HG03354 (cell line): ENCODE data around the gene SFXN5.

Experiments used
- ATAC-seq: cut with Tn5 transposase; IDR thresholded peaks from one replicate; pipeline ENCODE4 v1.9.1; 2021; ENCODE audit warnings: mild to moderate bottlenecking; ENCODE audit not compliant: unreplicated experiment, poor library complexity, severe bottlenecking

SFXN5 gene

DNA sequence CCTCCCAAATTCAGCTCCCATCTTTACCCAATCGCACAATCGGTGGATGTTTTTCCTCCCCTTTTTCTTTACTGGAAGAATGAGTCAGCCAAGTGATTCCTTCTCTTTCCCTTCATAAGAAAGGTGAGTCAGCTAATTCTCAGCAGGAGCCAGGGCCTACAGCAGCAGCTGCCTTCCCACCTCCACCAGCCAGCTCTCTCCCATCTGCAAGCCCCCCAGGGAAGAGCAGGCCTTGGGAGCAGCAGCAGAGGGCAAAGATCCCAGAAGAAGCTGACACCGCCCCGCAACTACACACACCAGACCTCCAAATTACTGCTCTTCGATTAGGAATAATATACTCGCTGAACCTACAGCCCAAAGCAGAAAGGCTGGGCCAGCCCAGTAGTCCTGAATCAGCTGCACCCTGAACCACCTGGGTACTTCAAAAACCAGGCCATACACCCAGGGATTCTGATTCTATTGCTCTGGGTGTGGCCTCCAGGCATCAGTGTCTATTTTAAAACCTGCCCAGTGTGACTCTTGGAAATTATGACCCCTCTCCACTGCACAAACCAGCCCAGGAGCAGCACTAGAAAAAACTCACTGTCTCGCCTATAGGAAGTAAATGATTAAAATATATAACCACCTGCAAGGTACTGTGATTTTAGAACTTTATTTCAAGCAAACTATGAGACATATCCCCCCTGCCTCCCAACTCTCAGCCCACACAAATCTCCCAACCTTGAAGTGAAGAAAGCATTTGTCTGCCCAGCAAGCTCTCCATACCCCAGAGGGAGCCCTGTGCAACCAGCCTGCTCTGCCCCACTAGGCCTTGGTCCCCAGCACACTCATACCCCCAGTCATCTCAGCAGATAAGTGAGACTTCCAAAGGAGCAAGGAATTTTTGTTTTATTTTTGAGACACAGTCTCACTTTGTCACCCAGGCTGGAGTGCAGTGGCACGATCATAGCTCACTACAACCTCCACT is 7.3 kb downstream of the SFXN5 start:
- ATAC-seq, result no peak

DNA sequence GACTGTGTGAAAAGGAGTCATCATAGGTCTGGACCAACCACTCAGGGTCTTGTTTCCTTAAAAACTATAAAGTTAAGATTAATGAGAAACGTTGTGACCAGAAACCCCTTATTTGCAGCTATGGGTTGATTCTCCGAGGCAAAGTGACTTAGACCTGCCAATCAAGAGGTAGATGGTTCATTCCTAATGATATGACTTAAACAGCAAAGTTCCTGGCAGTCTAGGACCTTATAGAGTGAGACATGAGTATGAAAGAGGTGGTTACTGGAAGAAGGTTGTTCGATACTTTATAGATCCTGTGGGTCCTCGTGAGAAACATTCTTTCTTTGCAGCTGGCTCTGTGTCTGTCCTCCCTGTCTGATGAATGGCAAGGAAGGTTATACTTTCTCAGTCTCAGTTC is 8.0 kb downstream of the SFXN5 start:
- ATAC-seq, result no peak

DNA sequence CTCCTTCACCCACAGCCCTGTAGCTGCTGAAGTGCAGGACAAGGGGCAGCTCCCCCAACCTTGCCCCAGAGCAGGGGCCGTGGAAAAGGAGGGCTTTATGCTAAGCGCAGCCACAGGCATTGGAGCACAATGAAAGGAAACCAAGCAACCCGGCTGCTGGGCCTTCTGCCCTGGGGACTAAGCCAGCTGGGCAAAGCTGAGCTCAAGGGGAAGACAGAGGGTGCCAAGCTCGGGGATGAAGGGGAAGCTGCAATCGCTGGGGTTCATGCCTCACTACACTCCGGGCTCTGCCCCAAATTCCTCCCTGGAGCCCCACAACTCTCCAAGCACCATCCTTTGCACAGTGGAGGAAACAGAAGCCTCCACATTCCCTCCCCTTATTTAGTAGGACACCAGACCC is 12.4 kb downstream of the SFXN5 start:
- ATAC-seq, result no peak

DNA sequence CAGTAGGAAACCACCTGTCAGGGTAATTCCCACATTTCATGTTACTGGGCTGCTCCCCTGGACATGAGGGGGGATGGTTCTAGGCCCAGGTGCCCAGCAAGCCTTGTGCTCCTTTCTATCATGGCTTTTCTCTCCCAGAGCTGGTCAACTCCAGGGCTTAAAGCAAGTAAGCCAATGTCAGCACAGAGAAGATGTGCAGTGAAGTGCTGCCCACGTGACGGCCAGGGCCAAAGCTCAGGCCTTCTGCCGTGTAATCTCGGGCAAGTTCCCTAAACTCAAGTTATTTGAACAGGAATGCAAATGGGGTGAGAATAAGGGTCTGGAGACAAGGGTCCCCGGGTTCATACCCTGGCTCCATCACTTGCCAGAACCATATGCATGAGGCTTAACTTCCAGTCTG is 16.5 kb downstream of the SFXN5 start:
- ATAC-seq, result no peak

DNA sequence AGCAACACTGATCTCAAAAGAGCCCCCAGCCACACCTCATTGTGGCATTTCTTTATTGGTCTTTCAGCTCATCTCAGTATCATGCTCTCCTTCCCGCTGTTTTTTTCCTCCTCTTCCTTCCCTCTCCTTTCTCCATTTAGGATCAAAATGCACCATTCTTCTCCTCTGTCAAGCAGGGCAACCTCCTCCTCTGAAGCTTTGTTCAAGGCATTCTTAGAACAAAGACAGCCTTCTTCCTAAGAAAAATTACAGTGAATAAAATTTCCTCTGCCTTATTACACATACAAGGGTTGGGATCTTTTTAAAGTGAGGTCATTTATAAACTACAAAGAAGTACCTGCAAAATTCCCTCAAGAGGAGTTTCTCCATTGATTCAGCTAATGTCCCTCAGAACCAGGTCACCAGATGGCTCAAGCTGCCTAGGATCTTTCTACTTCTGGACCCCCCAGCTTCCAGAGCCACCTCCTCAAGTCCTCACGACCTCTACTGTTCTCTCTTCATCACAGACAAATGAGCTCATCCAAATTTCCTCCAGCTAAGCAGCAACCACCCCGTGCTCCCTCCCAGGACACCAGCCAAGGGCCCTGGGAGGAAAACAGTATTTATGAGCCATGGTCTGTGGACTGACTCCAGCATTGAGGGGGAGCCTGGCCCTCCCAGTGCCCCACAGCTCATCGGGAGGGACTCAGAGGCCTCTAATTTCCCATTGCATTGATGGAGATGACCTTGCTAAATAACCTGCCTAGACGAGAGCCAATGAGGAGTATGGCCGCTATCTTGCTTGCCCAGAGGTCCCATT is 18.0 kb downstream of the SFXN5 start:
- no peak for ATAC-seq

DNA sequence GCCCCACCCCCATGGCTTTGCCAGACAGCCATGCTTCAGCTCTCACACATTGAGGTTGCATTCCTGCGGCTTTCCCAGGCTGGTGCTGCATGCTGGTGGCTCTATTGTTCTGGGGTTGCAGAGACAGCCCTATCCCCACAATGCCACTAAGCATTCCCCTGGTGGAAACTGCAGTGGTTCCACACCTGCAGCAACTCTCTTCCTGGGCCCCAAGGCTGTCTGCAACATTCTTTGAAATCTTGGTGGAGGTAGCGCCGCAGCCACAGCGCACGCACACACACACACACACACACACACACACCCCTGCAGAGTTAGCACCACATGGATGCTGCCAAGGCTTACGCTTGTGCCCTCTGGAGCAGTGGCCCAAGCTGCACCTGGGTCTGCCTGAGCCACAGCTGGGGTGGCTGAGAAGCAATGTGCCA is 21.4 kb downstream of the SFXN5 start:
- ATAC-seq, result no peak

DNA sequence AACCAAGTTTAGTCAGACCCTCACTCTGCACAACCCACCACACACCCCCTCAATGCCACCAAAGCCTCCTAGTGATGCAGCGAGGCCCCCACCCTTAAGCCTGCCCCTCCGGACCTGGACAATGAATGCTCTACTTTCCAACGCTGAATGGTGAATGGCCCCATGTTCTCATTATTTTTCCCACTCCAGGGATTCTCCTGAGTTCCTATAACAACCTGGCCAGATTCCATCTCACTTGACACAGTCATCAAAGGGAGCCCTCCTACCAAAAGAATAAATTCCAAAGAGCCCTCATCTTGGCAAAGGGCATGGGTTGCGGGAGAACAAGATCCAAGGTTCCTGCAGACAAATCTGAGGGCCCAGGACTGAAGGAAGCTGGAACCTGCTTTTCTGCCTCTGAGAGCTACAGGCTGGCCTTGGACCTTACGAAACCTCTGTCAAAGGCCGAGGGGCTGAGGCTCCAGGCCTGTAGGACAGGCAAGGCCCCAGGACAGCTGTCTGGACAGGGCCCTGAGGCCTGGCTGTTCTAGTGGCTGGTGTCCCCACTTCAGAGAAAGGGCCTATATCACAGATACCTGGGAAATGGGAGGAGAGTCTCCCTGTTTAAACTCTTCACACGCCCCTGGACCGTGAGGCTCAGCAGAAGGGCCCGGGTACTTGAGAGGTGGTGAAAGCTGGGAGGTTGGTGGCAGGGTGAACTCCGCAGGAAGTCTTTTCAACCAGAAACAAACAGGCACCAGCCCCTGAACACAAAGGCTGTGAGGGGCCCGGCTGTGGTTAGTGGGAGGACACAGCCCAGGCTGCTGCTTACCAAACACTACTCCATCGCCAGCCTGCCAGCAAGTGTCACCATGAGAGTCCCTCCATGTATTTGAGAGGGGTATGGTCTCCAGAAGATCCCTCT is 27.3 kb downstream of the SFXN5 start:
- no peak for ATAC-seq

DNA sequence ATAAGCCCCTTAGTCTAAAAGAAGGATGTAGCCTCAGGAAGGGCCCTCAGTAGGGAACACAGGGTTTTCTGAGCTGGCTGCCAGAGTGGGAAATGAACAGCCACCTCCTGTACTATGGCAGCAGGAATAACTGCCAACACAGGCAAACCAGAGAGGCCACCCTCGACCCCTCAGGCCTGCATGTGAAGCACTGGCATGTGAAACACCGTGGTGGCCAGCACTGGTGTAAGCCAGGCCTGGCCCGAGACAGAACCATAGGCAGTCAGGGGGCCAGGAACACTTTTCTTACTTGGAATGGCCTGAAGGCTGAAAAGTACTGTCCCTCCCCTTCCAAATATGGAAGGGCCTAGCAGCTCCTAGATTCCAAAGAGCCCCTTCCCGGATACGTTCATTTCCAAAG is 28.2 kb downstream of the SFXN5 start:
- ATAC-seq, result no peak

DNA sequence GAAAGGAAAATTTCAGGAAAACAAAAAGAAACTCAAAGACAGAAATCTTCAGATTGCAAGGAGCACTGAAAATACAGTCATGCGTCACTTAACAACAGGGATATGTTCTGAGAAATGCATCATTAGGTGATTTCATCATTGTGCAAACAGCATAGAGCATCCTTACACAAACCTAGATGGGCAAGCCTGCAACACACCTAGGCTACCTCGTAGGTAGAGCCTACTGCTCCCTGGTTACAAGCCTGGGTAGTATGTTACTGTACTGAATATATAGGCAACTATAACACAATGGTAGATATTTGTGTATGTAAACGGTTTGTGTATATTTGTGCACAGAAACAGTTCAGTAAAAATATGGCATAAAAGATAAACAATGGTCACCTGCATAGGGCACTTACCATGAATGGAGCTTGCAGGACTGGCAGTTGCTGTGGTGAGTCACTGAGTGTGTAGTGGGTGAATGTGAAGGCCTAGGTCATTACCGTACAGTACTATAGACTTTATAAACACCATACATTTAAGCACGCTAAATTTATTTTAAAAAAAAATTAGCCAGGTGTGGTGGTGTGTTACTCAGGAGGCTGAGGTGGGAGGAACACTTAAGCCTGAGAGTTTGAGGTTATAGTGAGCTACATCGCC is 33.4 kb downstream of the SFXN5 start:
- no peak for ATAC-seq

DNA sequence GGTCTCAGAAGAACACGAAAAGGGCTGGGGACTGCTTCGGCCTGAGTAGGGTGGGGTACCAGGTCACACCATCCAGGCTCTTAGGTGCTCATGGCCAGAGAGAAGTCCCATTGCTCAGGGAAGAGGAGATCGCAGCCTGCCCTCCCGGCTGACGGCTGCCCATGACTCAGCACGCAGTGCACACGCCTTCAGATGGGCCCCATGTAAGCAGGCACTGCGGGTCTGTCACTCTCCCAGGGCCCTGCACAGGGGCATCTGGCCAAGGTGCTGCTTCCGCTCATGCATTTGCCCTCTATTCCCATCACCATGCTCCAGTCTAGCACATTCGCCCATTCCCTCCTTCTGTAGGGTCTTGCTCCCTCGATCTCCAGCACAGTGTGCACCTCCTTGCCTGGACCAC is 34.7 kb downstream of the SFXN5 start:
- no peak for ATAC-seq

DNA sequence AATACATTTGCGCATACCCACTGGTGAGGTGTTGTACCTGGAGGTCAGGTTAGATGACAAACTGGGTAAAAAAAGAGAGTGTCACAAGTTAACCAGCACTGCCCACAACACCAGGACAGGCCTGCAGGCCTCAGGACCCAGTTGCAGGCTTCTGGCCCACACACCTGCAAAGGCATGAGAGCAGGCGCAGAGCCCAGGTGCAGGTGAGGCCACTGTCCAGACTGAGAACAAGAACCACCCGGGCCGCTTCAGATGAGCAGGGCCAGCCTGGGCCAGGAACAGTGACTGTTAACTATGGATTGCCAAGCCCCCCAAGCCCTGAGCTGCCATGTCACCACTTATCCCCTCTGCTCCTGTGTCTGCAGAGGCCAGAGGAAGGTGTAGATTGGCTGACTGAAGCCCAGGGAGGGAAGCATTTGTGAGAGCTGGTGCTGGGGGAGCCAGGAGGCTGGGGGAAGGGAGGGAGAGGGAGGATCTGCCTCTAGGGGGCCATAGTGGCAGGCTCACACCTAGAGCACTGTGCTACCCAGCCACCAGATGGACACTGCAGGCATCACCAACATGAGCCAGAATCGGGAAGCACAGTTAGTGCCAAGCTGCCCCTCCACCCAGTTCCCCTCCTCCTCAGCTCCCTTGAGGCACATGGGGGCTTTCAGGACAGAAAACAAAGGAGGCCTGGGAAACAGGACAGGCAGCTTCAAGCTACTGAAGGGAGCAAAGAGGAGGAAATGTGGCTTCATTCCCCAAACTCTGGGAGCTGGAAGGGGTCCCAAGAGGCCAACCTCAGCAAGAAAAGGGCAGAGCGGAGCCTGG is 35.4 kb downstream of the SFXN5 start:
- no peak for ATAC-seq

DNA sequence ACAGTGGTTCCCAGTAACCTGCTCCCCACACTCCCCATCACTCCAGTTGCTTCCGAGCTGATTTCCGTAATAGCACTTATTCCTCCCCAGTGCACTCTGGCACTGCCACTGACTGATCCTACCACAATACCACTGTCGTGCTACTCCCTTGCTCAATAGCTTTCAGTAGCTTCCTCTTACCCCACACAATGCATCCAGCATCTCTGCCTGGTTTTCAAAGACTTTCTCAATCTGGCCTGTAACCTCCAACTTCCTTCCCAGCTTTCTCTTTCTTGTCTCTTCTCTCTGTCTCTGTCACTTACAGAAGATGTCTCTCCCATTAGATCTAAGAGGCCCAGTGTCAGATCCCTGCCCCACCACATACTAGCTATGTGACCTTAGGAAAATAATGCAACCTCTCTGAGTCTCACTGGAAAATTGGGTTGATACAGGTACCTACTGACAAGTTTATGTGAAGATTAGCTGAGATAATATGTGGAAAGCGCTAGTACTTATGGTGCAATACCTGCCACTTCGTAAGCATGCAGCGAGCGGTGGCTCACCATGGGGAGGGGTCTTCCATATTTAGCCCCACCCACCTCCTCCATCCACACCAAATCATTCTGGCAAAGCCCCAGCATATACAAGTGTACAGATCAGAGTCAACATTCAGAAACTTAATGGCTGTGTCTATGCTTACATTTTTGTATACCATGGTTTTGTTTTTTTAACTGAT is 36.7 kb downstream of the SFXN5 start:
- no peak for ATAC-seq

DNA sequence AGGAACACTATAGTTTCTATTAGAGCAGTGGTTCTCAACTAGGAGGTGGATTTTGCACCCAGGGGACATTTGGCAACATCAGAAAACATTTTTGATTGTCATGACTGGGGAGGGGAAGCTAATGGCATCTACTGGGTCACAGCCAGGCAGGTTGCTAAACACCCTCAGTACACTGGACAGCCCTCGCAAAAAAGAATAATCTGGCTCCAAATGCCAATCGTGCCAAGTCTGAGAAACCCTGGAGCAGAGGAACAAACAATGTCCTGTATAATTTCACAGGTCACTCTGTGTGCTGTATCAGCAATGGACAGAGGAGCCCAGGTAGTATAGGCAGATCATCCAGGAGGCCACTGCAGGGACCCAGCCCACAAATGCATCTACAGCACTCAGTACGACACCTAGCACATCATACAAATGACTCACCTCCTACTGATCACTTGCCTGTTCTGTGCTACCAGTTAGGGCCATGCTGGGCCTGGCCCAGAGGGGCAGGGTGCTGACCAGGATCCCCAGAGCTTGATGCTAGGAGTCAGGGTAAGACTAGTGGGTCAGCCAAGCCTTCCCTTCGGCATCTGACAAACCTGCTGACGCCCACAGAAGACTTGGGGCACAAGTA is 37.6 kb downstream of the SFXN5 start:
- ATAC-seq, result no peak

DNA sequence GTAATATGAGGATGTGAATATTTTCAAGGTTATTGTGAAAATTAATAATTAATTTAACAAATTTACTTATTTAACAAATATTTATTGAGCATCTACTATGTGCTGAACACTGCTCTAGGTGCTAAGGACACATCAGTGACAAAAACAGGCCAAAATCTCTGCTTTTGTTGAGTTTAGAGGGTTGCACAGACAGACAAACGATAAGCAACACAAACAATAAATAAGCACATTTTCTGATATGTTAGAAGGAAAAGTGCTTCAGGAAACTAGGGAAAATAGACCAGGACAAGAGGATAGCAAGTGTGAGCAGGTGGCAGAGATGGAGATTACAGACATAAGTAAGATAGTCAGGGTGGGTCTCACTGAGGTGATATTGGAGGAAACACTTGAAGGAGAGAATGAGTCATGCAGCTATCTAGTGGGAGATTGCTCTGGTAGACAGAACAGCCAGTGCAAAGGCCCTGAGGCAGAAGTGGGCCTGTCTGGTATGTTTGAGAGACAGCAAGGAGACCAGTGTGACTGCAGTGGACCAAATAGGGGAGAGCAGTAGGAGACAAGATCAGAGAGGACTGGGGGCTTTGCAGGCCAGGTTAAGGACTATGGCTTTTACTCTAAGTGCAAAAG is 38.3 kb downstream of the SFXN5 start:
- no peak for ATAC-seq

DNA sequence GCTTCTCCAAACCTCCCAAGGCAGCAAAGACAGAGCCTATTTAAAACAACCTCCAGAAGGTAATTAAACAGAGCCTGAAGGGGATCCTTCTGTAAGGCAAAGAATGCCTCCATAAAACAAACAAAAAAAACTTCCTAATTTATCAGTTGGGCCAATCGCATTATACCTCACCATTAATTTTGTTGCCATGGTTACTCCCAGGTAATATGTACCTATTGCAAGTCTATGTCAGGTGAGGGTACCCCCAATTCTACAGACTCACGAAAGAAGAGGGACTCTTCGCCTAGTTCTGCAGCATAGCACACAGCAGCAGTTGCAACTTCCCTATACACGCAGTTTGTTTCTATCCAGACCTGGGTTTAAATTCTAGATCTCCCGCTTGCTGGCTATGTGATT is 38.8 kb downstream of the SFXN5 start:
- ATAC-seq, result no peak

DNA sequence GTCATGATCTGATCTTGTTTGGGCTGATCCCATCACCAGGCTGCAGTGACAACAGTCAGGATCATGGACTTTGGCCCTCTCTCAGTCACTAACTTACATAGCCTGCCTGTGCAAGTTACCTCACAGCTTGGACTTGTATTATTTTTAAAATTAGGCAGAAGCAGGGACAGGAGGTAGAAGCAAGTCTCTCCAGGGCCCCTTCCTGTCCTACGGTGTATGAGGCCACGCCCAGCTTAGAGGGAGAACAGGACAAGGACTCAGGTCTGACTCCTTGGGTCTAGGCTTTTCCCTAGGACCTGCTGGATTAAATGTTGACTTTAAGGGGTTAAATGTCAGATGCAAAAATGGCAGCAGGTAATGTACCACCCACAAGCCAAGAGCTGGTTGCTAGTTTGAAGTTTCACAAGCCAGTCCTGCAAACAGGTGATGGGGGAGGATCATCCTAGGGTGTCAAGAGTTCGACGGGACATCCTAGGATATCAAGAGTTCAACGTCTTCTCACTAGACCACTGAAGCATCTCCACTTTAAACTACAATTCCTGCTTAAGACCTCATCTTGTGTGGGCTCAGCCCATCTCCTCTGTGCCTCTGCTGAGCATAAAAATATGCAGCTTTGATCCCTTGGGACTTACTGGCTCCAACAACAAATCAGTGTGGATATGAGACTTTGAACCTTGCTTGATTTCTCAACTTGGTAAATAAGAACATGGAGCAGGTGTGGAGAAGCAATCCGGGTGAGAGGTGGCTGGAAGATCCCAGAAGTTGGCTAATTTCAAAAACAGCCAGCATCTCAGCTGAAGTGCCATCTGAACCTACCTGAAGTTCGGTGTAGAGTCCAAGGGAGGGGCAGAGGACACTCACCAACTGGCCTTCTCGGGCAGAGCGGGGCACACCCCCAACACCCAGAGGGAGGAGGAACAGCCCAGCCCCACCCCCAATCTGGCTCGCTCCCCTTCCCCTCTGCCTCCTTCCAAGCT is 39.5 kb downstream of the SFXN5 start:
- no peak for ATAC-seq
